Liver (tissue), 9 donors: ENCODE results near the gene DNAH3. TPM values are rescaled to one million over a fixed set of nuclear protein-coding genes. Genes with fewer than 3 reads are reported as not detected.
A peak's percentile ranks its signal among the peaks of the same experiment; 100 is the strongest.
"Not testable (repeated sequence)": the region's sequence is repeated elsewhere in the genome, so short reads cannot be mapped to it uniquely, and the experiment has no call there.

Experiments
- DNase-seq: peaks from one replicate; pipeline ENCODE4 v3.0.0-alpha.2; 2017; ENCODE audit warnings: low spot score
- H3K27ac ChIP-seq, 2 donors: one replicate each; pipeline ENCODE4 v1.7.0; 2013; ENCODE audit warnings: inconsistent platforms in 2 of 2, low read length in 2 of 2, control low read depth in 1 of 2, low read depth in 1 of 2, mild to moderate bottlenecking in 1 of 2
- H3K27me3 ChIP-seq, 4 donors: one replicate each; pipeline versions ENCODE4 v1.6.1 to v1.7.0; 2013; ENCODE audit warnings: low read length in 3 of 4, inconsistent platforms in 1 of 4, mild to moderate bottlenecking in 1 of 4, moderate library complexity in 1 of 4; ENCODE audit not compliant: control insufficient read depth in 4 of 4, insufficient read depth in 4 of 4
- H3K36me3 ChIP-seq, 4 donors: one replicate each; pipeline versions ENCODE4 v1.6.1 to v1.7.0; 2013; ENCODE audit warnings: low read length in 3 of 4, mild to moderate bottlenecking in 3 of 4, low read depth in 1 of 4, moderate library complexity in 1 of 4; ENCODE audit not compliant: control insufficient read depth in 4 of 4, insufficient read depth in 3 of 4
- H3K4me1 ChIP-seq, 4 donors: one replicate each; pipeline versions ENCODE4 v1.6.1 to v1.7.0; 2013; ENCODE audit warnings: low read length in 3 of 4, mild to moderate bottlenecking in 3 of 4, moderate library complexity in 1 of 4; ENCODE audit not compliant: control insufficient read depth in 4 of 4, insufficient read depth in 4 of 4
- H3K4me3 ChIP-seq, 3 donors: one replicate each; pipeline versions ENCODE4 v1.6.1 to v1.7.0; 2013; ENCODE audit warnings: low read length in 3 of 3, control low read depth in 1 of 3, low read depth in 1 of 3, mild to moderate bottlenecking in 1 of 3
- H3K9ac ChIP-seq, 2 donors: one replicate each; pipeline ENCODE4 v1.7.0; 2013; ENCODE audit warnings: low read length in 2 of 2, mild to moderate bottlenecking in 2 of 2, moderate library complexity in 2 of 2, control low read depth in 1 of 2, low read depth in 1 of 2
- H3K9me3 ChIP-seq, 4 donors: one replicate each; pipeline versions ENCODE4 v1.6.1 to v1.7.0; 2013; ENCODE audit warnings: low read length in 3 of 4; ENCODE audit not compliant: control insufficient read depth in 4 of 4
- ATF3 ChIP-seq: IDR thresholded peaks from 2 replicates; pipeline ENCODE4 v1.6.1; 2016; ENCODE audit warnings: antibody characterized with exemption
- EGR1 ChIP-seq, 2 donors: IDR thresholded peaks; 2 replicates each; pipeline ENCODE4 v1.6.1; 2016 to 2018; ENCODE audit warnings: antibody characterized with exemption in 2 of 2, low read depth in 2 of 2
- FOXA1 ChIP-seq: IDR thresholded peaks from 2 replicates; pipeline ENCODE4 v1.6.1; 2016; ENCODE audit warnings: antibody characterized with exemption
- FOXA2 ChIP-seq: IDR thresholded peaks from 2 replicates; pipeline ENCODE4 v1.6.1; 2016; ENCODE audit warnings: antibody characterized with exemption
- GABPA ChIP-seq, 2 donors: IDR thresholded peaks in 1 of 2; conservative IDR thresholded peaks in 1 of 2; 2 replicates each; pipeline ENCODE4 v1.6.1; 2016; ENCODE audit warnings: antibody characterized with exemption in 2 of 2, mild to moderate bottlenecking in 1 of 2, moderate library complexity in 1 of 2
- HNF4A ChIP-seq, 2 donors: conservative IDR thresholded peaks; 2 replicates each; pipeline ENCODE4 v1.6.1; 2016; ENCODE audit warnings: antibody characterized with exemption in 2 of 2, mild to moderate bottlenecking in 2 of 2
- HNF4G ChIP-seq: IDR thresholded peaks from 2 replicates; pipeline ENCODE4 v1.6.1; 2016; ENCODE audit warnings: antibody characterized with exemption
- RAD21 ChIP-seq, 2 donors: IDR thresholded peaks; 2 replicates each; pipeline ENCODE4 v1.6.1; 2016; ENCODE audit warnings: antibody characterized with exemption in 2 of 2, mild to moderate bottlenecking in 2 of 2
- ZBTB33 ChIP-seq: IDR thresholded peaks from 2 replicates; pipeline ENCODE4 v1.6.1; 2016; ENCODE audit warnings: antibody characterized with exemption
- WGBS: extraction: QIAGEN DNeasy Blood & Tissue Kit; methylation state at CpG from one replicate; pipeline ENCODE4 v1.1.7; 2013; 5-methylcytosine and 5-hydroxymethylcytosine counted together
- polyA plus RNA-seq, 2 donors: library from polyadenylated mRNA; stranded (reverse) in 1 of 2; unstranded in 1 of 2; fragments of 200-250 nt in 1 of 2; fragments of >200 nt in 1 of 2; fragmentation: Nextera tagmentation in 1 of 2; extraction: Ambion mirVana in 1 of 2; gene quantifications; one replicate each; pipeline versions ENCODE4 v1.2.1 to v1.2.3, GENCODE V29; 2013 to 2015
- total RNA-seq, 2 donors: library from RNA; depleted of rRNA; stranded (reverse); fragments of >200 nt; gene quantifications; one replicate each; pipeline ENCODE4 v1.2.3, GENCODE V29; 2014
- TF ChIP-seq, protein P1 (sequence below): fragments of 150-350 bp; IDR thresholded peaks from 2 replicates; pipeline ENCODE4 v1.5.1; 2017; ENCODE audit warnings: improper control_type of control experiment, low read depth, low read length; ENCODE audit not compliant: missing input control
- TF ChIP-seq, protein P2 (sequence below): IDR thresholded peaks from 2 replicates; pipeline ENCODE4 v1.6.1; 2016; ENCODE audit warnings: antibody characterized with exemption
- donor health status: healthy.
- donor health status: healthy.
- donor health status: healthy.
- donor health status: healthy.
- donor health status: healthy.

DNAH3 gene
- total and polyA plus RNA-seq, 4 donors: not detected

DNA sequence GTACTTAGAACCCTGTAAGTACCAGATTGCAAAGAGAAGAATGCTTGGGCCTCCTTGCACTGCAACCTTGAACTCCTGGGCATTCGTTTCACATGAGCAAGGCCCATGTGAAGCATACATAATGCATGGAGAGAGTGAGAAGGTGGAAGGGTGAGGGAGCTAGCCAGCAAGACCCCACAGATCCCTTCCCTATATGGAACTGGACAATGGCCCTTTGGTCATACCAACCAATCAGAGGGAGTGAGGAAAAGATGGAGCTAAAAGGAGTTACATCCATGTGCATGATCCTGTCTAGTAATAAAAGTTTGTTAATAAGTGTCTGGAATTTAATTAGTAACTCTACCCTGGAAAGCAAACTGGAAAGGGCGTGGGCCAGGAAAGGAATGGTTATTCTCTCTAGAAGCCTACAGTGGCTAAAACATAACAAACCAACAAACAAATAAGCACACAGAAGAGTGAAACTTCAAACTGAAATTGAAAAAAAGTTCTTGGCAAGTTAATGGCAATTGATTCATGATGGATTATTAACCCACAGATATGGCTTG, 29.6 kb downstream of the DNAH3 start:
- no peaks in the 10 kb centered on the region for H3K9me3 ChIP-seq
- no peak overlapping the region for H3K9ac ChIP-seq
- no peak overlapping the region for H3K4me3 ChIP-seq
- no peaks in the 10 kb centered on the region for H3K4me1 ChIP-seq
- H3K36me3 ChIP-seq: no peaks in the 10 kb centered on the region
- WGBS: 71% methylated on average over 2 of the region's 2 CpGs
- no peak for TF ChIP-seq RAD21 (IDR thresholded peaks at IDR 0.05)
- TF ChIP-seq FOXA1: no peak
- TF ChIP-seq ATF3: no peak
- TF ChIP-seq HNF4G: no peak
- TF ChIP-seq GABPA (IDR thresholded peaks at IDR 0.05 in 1 of 2, conservative IDR thresholded peaks at IDR 0.05 in 1 of 2): no peak
- no peak for TF ChIP-seq ZBTB33
- TF ChIP-seq, protein P1, sequence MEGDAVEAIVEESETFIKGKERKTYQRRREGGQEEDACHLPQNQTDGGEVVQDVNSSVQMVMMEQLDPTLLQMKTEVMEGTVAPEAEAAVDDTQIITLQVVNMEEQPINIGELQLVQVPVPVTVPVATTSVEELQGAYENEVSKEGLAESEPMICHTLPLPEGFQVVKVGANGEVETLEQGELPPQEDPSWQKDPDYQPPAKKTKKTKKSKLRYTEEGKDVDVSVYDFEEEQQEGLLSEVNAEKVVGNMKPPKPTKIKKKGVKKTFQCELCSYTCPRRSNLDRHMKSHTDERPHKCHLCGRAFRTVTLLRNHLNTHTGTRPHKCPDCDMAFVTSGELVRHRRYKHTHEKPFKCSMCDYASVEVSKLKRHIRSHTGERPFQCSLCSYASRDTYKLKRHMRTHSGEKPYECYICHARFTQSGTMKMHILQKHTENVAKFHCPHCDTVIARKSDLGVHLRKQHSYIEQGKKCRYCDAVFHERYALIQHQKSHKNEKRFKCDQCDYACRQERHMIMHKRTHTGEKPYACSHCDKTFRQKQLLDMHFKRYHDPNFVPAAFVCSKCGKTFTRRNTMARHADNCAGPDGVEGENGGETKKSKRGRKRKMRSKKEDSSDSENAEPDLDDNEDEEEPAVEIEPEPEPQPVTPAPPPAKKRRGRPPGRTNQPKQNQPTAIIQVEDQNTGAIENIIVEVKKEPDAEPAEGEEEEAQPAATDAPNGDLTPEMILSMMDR: no peak
- H3K27ac ChIP-seq: no peak overlapping the region
- no peak for DNase-seq
- no peaks in the 10 kb centered on the region for H3K27me3 ChIP-seq

DNA sequence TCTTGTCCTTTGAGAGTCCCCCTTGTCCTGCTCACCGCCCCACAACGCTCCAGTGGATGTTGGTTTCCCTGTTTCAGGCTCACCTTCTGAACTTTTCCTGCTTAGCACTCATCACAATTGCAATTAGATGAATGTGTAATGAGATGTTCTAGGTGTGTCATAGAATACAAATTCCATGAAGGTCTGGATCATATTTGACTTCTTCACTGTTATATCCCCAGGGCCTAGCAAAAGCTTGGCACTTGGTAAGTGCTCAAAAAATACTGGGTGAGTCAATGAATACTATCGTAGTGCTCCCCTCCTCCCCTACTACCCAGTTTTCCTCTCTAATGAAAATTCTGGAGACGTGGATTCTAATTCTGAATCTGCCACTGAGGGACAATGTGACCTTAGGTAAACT, 33.1 kb downstream of the DNAH3 start:
- no peaks in the 10 kb centered on the region for H3K9me3 ChIP-seq
- H3K27ac ChIP-seq: no peak overlapping the region
- H3K9ac ChIP-seq: no peak overlapping the region
- no peaks in the 10 kb centered on the region for H3K4me1 ChIP-seq
- H3K27me3 ChIP-seq: no peaks in the 10 kb centered on the region
- no peak overlapping the region for H3K4me3 ChIP-seq
- H3K36me3 ChIP-seq: no peaks in the 10 kb centered on the region
- TF ChIP-seq, protein P1: no peak
- TF ChIP-seq EGR1 (IDR thresholded peaks at IDR 0.05; ENCODE audit: low read depth in 2 of 2) (no peak), FOXA1 (no peak)
- 93% methylated on average over 4 of the region's 4 CpGs for WGBS
- no peak for DNase-seq

GRCh38 chr16:21116148-21116693, 34.4 kb downstream of the DNAH3 start:
- no peaks in the 10 kb centered on the region for H3K4me1 ChIP-seq
- no peaks in the 10 kb centered on the region for H3K36me3 ChIP-seq
- no peak overlapping the region for H3K27ac ChIP-seq
- H3K9me3 ChIP-seq: no peaks in the 10 kb centered on the region
- no peak overlapping the region for H3K4me3 ChIP-seq
- TF ChIP-seq, protein P2, sequence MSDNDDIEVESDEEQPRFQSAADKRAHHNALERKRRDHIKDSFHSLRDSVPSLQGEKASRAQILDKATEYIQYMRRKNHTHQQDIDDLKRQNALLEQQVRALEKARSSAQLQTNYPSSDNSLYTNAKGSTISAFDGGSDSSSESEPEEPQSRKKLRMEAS: no peak
- peak; percentile 61 for TF ChIP-seq ZBTB33
- TF ChIP-seq HNF4A (conservative IDR thresholded peaks at IDR 0.05): no peak
- TF ChIP-seq FOXA2: no peak
- WGBS: 52% methylated on average over 13 of the region's 13 CpGs
- H3K27me3 ChIP-seq: no peaks in the 10 kb centered on the region
- H3K9ac ChIP-seq: no peak overlapping the region
- DNase-seq: no peak

DNA sequence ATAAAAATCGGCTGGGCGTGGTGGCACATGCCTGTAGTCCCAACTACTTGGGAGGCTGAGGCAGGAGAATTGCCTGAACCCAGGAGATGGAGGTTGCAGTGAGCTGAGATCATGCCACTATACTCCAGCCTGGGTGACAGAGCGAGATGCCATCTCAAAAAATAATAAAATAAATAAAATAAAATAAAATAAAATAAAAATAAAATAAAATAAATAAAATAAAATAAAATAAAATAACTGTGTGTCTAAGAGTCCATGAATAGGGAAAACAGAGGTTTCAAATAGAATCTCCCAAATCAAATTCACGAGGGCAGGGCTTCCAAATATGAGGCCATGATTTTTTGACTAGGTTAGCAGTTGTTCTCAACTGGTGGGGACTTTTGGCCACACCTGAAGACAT, 35.1 kb downstream of the DNAH3 start:
- H3K9me3 ChIP-seq, H3K9ac ChIP-seq, H3K27ac ChIP-seq, DNase-seq, H3K36me3 ChIP-seq, H3K4me3 ChIP-seq, H3K27me3 ChIP-seq, H3K4me1 ChIP-seq: not testable (repeated sequence)
- 95% methylated on average over 4 of the region's 4 CpGs for WGBS
